IPS DF 6.9 (cell line): ENCODE results near the gene ZNF385B.

ENCODE experiments used
- DNase-seq: peaks from one replicate; pipeline ENCODE4 v3.0.0-alpha.2; 2013; ENCODE audit warnings: low read depth, low spot score
- H3K27ac ChIP-seq: one replicate; pipeline ENCODE4 v1.5.1; 2013; ENCODE audit warnings: low read length, control low read depth
- H3K27me3 ChIP-seq: 2 replicates; pipeline ENCODE4 v1.6.1; 2013; ENCODE audit warnings: mild to moderate bottlenecking, low read length; ENCODE audit not compliant: control insufficient read depth, insufficient read depth
- H3K36me3 ChIP-seq: 2 replicates; pipeline ENCODE4 v1.6.1; 2013; ENCODE audit warnings: low read length; ENCODE audit not compliant: control insufficient read depth, insufficient read depth
- H3K4me1 ChIP-seq: 2 replicates; pipeline ENCODE4 v1.6.1; 2013; ENCODE audit warnings: low read length; ENCODE audit not compliant: control insufficient read depth, insufficient read depth
- H3K4me3 ChIP-seq: 2 replicates; pipeline ENCODE4 v1.5.1; 2013; ENCODE audit warnings: mild to moderate bottlenecking, low read length
- H3K9me3 ChIP-seq: 2 replicates; pipeline ENCODE4 v1.6.1; 2013; ENCODE audit warnings: low read length, inconsistent platforms; ENCODE audit not compliant: control insufficient read depth, insufficient read depth
- WGBS: extraction: QIAGEN DNeasy Blood & Tissue Kit; methylation state at CpG from one replicate; pipeline ENCODE4 v1.1.7; 2013; ENCODE audit warnings: mixed read lengths, missing lambda C conversion rate; ENCODE audit not compliant: insufficient read length, insufficient coverage; 5-methylcytosine and 5-hydroxymethylcytosine counted together

The ZNF385B gene

GRCh38 chr2:179539124-179539511 lies 322.3 kb downstream of the ZNF385B start:
- H3K4me3 ChIP-seq = no peak overlapping the region
- DNase-seq = no peak
- no CpG with 5 or more reads among the region's 1 CpG for WGBS
- H3K36me3 ChIP-seq = no peaks in the 10 kb centered on the region
- no peaks in the 10 kb centered on the region for H3K27me3 ChIP-seq
- H3K4me1 ChIP-seq = no peaks in the 10 kb centered on the region
- no peak overlapping the region for H3K27ac ChIP-seq
- no peaks in the 10 kb centered on the region; the same call in 1 of the 2 replicates for H3K9me3 ChIP-seq

GRCh38 chr2:179538406-179539123 lies 322.8 kb downstream of the ZNF385B start:
- H3K27me3 ChIP-seq = no peaks in the 10 kb centered on the region
- no peak for DNase-seq
- H3K36me3 ChIP-seq = no peaks in the 10 kb centered on the region
- H3K4me3 ChIP-seq = no peak overlapping the region
- no peaks in the 10 kb centered on the region for H3K4me1 ChIP-seq
- H3K27ac ChIP-seq = no peak overlapping the region
- no peaks in the 10 kb centered on the region; the same call in 1 of the 2 replicates for H3K9me3 ChIP-seq
- WGBS = no CpG with 5 or more reads among the region's 1 CpG

- H3K4me1 ChIP-seq = no peaks in the 10 kb centered on the region
- no peaks in the 10 kb centered on the region for H3K36me3 ChIP-seq
- no peaks in the 10 kb centered on the region; the same call in 1 of the 2 replicates for H3K9me3 ChIP-seq
- H3K27me3 ChIP-seq = no peaks in the 10 kb centered on the region
- no CpG with 5 or more reads among the region's 1 CpG for WGBS
- no peak overlapping the region for H3K4me3 ChIP-seq
- DNase-seq = no peak
- H3K27ac ChIP-seq = no peak overlapping the region
Observed at GRCh38 chr2:179536185-179536584, 325.2 kb downstream of the ZNF385B start.

GRCh38 chr2:179533875-179534274 lies 327.5 kb downstream of the ZNF385B start:
- Histone ChIP-seq H3K27ac (no peak overlapping the region), H3K9me3 (no peaks in the 10 kb centered on the region), H3K4me1 (no peaks in the 10 kb centered on the region), H3K4me3 (no peak overlapping the region), H3K27me3 (no peaks in the 10 kb centered on the region), H3K36me3 (no peaks in the 10 kb centered on the region)
- DNase-seq = no peak
- no CpG with 5 or more reads among the region's 1 CpG for WGBS

GRCh38 chr2:179532863-179533278 lies 328.5 kb downstream of the ZNF385B start:
- WGBS = no CpG with 5 or more reads among the region's 2 CpGs
- no peak overlapping the region for H3K27ac ChIP-seq
- no peak for DNase-seq
- H3K36me3 ChIP-seq = no peaks in the 10 kb centered on the region
- no peaks in the 10 kb centered on the region for H3K27me3 ChIP-seq
- H3K4me3 ChIP-seq = no peak overlapping the region
- no peaks in the 10 kb centered on the region for H3K9me3 ChIP-seq
- no peaks in the 10 kb centered on the region for H3K4me1 ChIP-seq

- no peaks in the 10 kb centered on the region for H3K36me3 ChIP-seq
- H3K4me1 ChIP-seq = no peaks in the 10 kb centered on the region
- H3K27me3 ChIP-seq = no peaks in the 10 kb centered on the region
- no peak overlapping the region for H3K27ac ChIP-seq
- WGBS = no CpG with 5 or more reads among the region's 2 CpGs
- DNase-seq = no peak
- H3K9me3 ChIP-seq = no peaks in the 10 kb centered on the region
- H3K4me3 ChIP-seq = no peak overlapping the region
Observed at GRCh38 chr2:179528576-179529069, 332.8 kb downstream of the ZNF385B start.

- Histone ChIP-seq H3K4me3 (no peak overlapping the region), H3K27me3 (no peaks in the 10 kb centered on the region), H3K4me1 (no peaks in the 10 kb centered on the region), H3K36me3 (no peaks in the 10 kb centered on the region), H3K27ac (no peak overlapping the region), H3K9me3 (no peaks in the 10 kb centered on the region)
- WGBS = no CpG with 5 or more reads among the region's 3 CpGs
- DNase-seq = no peak
Observed at GRCh38 chr2:179525340-179525739, 336.1 kb downstream of the ZNF385B start.

- H3K9me3 ChIP-seq = no peaks in the 10 kb centered on the region
- H3K27me3 ChIP-seq = no peaks in the 10 kb centered on the region
- no CpG with 5 or more reads among the region's 5 CpGs for WGBS
- no peak overlapping the region for H3K4me3 ChIP-seq
- no peaks in the 10 kb centered on the region for H3K4me1 ChIP-seq
- no peaks in the 10 kb centered on the region for H3K36me3 ChIP-seq
- no peak for DNase-seq
- no peak overlapping the region for H3K27ac ChIP-seq
Observed at GRCh38 chr2:179524809-179525339, 336.5 kb downstream of the ZNF385B start.

GRCh38 chr2:179521944-179522343 lies 339.5 kb downstream of the ZNF385B start:
- no peaks in the 10 kb centered on the region for H3K4me1 ChIP-seq
- no peaks in the 10 kb centered on the region for H3K9me3 ChIP-seq
- DNase-seq = no peak
- H3K27ac ChIP-seq = no peak overlapping the region
- no peaks in the 10 kb centered on the region for H3K36me3 ChIP-seq
- WGBS = no CpG with 5 or more reads among the region's 1 CpG
- H3K4me3 ChIP-seq = no peak overlapping the region
- no peaks in the 10 kb centered on the region for H3K27me3 ChIP-seq

- H3K36me3 ChIP-seq = no peaks in the 10 kb centered on the region
- no CpG with 5 or more reads among the region's 4 CpGs for WGBS
- H3K27ac ChIP-seq = no peak overlapping the region
- no peaks in the 10 kb centered on the region for H3K27me3 ChIP-seq
- DNase-seq = no peak
- no peaks in the 10 kb centered on the region for H3K4me1 ChIP-seq
- no peak overlapping the region for H3K4me3 ChIP-seq
- no peaks in the 10 kb centered on the region for H3K9me3 ChIP-seq
Observed at GRCh38 chr2:179518830-179519229, 342.6 kb downstream of the ZNF385B start.

GRCh38 chr2:179513181-179513580 lies 348.2 kb downstream of the ZNF385B start:
- H3K36me3 ChIP-seq = no peaks in the 10 kb centered on the region
- no peaks in the 10 kb centered on the region for H3K27me3 ChIP-seq
- H3K4me1 ChIP-seq = no peaks in the 10 kb centered on the region
- no peak overlapping the region for H3K4me3 ChIP-seq
- H3K9me3 ChIP-seq = no peaks in the 10 kb centered on the region
- no peak for DNase-seq
- no peak overlapping the region for H3K27ac ChIP-seq
- WGBS = no CpG with 5 or more reads among the region's 1 CpG
